HG03342 (cell line): ENCODE data around the gene RCHY1.
"Not testable (repeated sequence)": the region's sequence is repeated elsewhere in the genome, so short reads cannot be mapped to it uniquely, and the experiment has no call there.

ENCODE experiments used
- ATAC-seq: cut with Tn5 transposase; IDR thresholded peaks from one replicate; pipeline ENCODE4 v1.9.1; 2021; ENCODE audit warnings: mild to moderate bottlenecking, moderate library complexity; ENCODE audit not compliant: unreplicated experiment

RCHY1 gene

GRCh38 chr4:75514131-75514948 lies at the start of gene RCHY1, which contains the start of gene THAP6:
RCHY1 (minus strand) TSS chr4:75514403; CDS start chr4:75514286, 117 bp downstream.
THAP6 (plus strand) TSS chr4:75514473; CDS start chr4:75515453, 980 bp downstream.
- ATAC-seq, result peak; percentile 93

- ATAC-seq, result no peak
These were observed 47.6 kb upstream of the RCHY1 start for GRCh38 chr4:75561789-75562188.

GRCh38 chr4:75557696-75558095 lies 43.5 kb upstream of the RCHY1 start:
- no peak for ATAC-seq

GRCh38 chr4:75555294-75556164 lies 41.3 kb upstream of the RCHY1 start, which contains the start of gene ODAPH:
ODAPH (plus strand) TSS chr4:75556066; CDS start chr4:75556083, 17 bp downstream.
- ATAC-seq, result peak; percentile 88

GRCh38 chr4:75552452-75552851 lies 38.2 kb upstream of the RCHY1 start:
- ATAC-seq, result no peak

GRCh38 chr4:75549019-75549418 lies 34.8 kb upstream of the RCHY1 start:
- ATAC-seq, result no peak

- ATAC-seq, result no peak
These were observed 33.6 kb upstream of the RCHY1 start for GRCh38 chr4:75547647-75548387.

- ATAC-seq, result no peak
These were observed 31.3 kb upstream of the RCHY1 start for GRCh38 chr4:75545526-75545925.

GRCh38 chr4:75544870-75545269 lies 30.7 kb upstream of the RCHY1 start:
- ATAC-seq, result no peak

GRCh38 chr4:75544220-75544619 lies 30.0 kb upstream of the RCHY1 start:
- not testable (repeated sequence) for ATAC-seq

GRCh38 chr4:75542824-75543223 lies 28.6 kb upstream of the RCHY1 start:
- ATAC-seq, result no peak

- ATAC-seq, result not testable (repeated sequence)
These were observed 23.1 kb upstream of the RCHY1 start for GRCh38 chr4:75537308-75537707.

- not testable (repeated sequence) for ATAC-seq
These were observed 19.7 kb upstream of the RCHY1 start for GRCh38 chr4:75533926-75534325.

- ATAC-seq, result not testable (repeated sequence)
These were observed 19.2 kb upstream of the RCHY1 start for GRCh38 chr4:75533339-75533887.

GRCh38 chr4:75531536-75532143 lies 17.4 kb upstream of the RCHY1 start:
- not testable (repeated sequence) for ATAC-seq

- no peak for ATAC-seq
These were observed 16.5 kb upstream of the RCHY1 start for GRCh38 chr4:75530556-75531322.

- ATAC-seq, result no peak
These were observed 13.3 kb upstream of the RCHY1 start for GRCh38 chr4:75527482-75527881.

GRCh38 chr4:75525910-75526309 lies 11.7 kb upstream of the RCHY1 start:
- no peak for ATAC-seq

GRCh38 chr4:75525086-75525485 lies 10.9 kb upstream of the RCHY1 start:
- no peak for ATAC-seq
